GM13976 (cell line): Measurements from ENCODE around the gene GMIP.

Experiments
- DNase-seq: peaks from one replicate; pipeline ENCODE4 v3.0.0; 2012; ENCODE audit warnings: low spot score
- CTCF ChIP-seq: IDR thresholded peaks from 2 replicates; pipeline ENCODE4 v1.5.1; 2012; ENCODE audit warnings: borderline replicate concordance, mild to moderate bottlenecking; ENCODE audit not compliant: insufficient read depth; ENCODE audit errors: extremely low read depth, missing control alignments, control extremely low read depth
- in situ Hi-C: fragments of 300-500 bp; cut with MboI; formaldehyde crosslinking; loops from one replicate; pipeline ENCODE4 v1.12.0; 2022; ENCODE audit warnings: low sequenced_read_pairs, mixed read lengths, inconsistent platforms; ENCODE audit not compliant: unreplicated experiment

GMIP gene

GRCh38 chr19:19663256-19664120, 20.0 kb upstream of the GMIP start, which contains the start of gene ATP13A1:
Gene ATP13A1, minus strand, starts transcription at chr19:19663676. Its CDS starts 10 bp downstream, at chr19:19663666.
- TF ChIP-seq CTCF: no peak
- DNase-seq: peak; percentile 90
- in situ Hi-C loops: no loop called here

- TF ChIP-seq CTCF: no peak
Observed at GRCh38 chr19:19662871-19663255, 19.4 kb upstream of the GMIP start.

DNA sequence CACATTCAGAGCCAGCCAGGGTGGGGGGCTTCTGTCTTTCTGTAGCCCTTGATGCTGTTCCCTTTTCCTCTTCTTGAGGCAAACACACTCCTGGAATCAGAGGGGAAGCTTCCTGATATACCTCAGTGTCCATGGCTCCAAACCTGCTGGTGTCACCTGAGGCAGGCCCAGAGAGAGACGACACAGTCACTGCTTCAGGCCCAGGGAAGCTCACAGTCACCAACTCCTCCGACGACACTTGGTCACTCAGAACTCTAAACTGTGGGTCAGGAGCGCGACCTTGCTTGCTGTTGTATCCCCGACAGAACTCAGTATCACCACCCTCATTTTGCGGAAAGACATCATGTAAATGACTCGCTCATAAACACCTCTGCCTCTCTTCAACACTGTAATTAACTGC, 18.9 kb upstream of the GMIP start:
- no peak for DNase-seq
- TF ChIP-seq CTCF: no peak
- in situ Hi-C loops: no loop called here

More at GRCh38 chr19:19662871-19663255, 19.4 kb upstream of the GMIP start:
- no peak for DNase-seq
- in situ Hi-C loops: no loop called here

DNA sequence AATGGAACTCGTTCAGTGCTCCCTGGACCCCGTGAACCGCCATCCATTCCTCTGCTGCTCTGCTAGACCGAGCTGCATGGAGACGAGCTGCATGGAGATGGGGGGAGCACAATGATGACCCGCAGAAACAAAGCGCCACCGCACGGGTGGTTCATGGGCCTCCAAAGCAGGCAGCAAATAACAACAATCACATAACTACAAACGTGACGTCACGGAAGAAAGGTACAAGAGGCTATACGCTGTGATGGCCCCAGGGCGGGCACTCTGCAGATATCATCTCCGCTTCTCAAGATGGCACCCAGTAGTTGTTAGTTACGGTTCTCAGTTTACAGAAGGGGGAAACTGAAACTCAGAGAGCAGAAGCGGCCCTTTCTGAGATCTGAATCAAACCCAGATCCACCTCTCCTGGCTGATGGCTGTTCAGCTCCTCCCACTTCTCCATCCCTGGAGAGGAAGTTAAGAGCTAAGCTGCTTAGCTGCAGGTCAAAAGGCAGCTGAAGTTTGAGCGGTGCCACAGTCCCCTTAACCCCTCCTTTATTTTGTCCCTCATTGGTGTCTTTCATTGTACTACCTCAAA, 18.3 kb upstream of the GMIP start:
- DNase-seq: peak; percentile 82
- in situ Hi-C loops: no loop called here
- no peak for TF ChIP-seq CTCF

DNA sequence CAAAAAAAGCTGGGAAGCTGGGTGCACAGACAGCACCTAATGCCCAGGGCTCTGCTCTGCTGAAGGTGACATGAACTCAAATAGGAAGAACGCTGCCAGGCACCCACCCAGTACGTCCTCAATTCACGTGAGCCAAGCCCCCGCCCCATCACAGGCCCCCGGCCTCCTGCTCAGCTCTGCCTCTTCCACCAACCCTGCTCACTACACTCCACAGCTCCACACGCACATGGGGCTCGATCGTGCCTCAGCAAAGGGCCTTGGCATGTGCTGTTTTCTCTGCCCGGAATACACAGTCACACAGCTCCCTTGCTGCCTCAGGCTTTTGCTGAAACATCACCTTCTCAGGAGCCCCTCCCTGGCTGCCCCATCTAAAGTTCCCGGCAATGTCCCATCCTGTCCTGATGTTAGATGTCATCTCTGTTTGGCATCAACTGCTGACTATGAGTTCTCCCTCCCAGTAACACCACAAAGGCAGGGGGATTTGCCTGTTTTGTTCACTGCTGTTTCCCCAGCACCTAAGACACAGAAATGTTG, 17.8 kb upstream of the GMIP start:
- no peak for TF ChIP-seq CTCF
- DNase-seq: no peak
- in situ Hi-C loops: no loop called here

DNA sequence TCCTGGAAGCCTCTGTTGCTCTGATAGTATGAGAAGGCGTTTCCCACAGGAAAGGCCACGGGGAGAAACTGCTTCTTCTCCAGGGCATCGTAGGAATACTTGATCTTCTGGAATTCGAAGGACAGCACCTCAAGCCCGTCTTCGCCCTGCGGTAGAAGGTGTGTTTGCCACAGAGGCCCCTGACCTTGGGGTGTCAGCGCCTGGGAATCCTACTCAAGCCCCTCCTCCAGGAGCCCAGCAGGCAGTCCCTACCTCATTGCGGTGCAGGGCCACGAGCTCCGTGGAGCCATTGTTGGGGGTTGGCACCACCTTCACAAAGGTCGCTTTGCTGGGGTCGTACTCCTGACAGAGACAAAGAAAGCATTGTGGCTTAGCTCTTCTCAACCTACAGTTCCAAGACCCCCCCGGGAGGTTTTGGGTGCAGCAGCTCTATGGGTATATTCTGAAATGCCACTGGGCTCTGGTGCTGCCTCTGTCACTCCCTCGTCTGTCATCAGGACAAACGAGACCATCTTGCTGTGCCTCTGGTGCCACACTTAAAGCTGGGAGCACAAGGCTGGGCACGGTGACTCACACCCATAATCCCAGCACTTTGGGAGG, 16.3 kb upstream of the GMIP start:
- DNase-seq: no peak
- in situ Hi-C loops: no loop called here
- no peak for TF ChIP-seq CTCF
